Activated CD4-positive, alpha-beta T cell treated with anti-CD3 and anti-CD28 coated beads, Interleukin-2, amount 10 ng/mL, durations not matched to agents 7 days and 5 days (primary cell): ENCODE measurements around the gene INSIG1. TPM values are rescaled to one million over a fixed set of nuclear protein-coding genes. Genes with fewer than 3 reads are reported as not detected.
A peak's percentile ranks its signal among the peaks of the same experiment; 100 is the strongest.

ENCODE experiments used
- CTCF ChIA-PET: fragments of 350-600 bp; sonication (Branson Sonifier 250); formaldehyde crosslinking; loops from one replicate; lab custom pipeline; 2021; ENCODE audit warnings: antibody characterized with exemption; lab: Charles Lee
- POLR2A ChIA-PET: fragments of 350-600 bp; sonication (Branson Sonifier 250); formaldehyde crosslinking; loops from one replicate; lab custom pipeline; 2021; ENCODE audit warnings: antibody characterized with exemption; lab: Charles Lee
- DNase-seq: peaks from one replicate; pipeline ENCODE4 v3.0.0-alpha.2; 2020
- H3K27ac Mint-ChIP-seq: one replicate; pipeline ENCODE4 v1.8.0; 2021; ENCODE audit warnings: mild to moderate bottlenecking, moderate library complexity, mixed read lengths
- H3K27me3 Mint-ChIP-seq: one replicate; pipeline ENCODE4 v1.8.0; 2021; ENCODE audit warnings: mixed read lengths
- H3K36me3 Mint-ChIP-seq: one replicate; pipeline ENCODE4 v1.8.0; 2021; ENCODE audit warnings: low read depth, mixed read lengths
- H3K4me1 Mint-ChIP-seq: one replicate; pipeline ENCODE4 v1.8.0; 2021; ENCODE audit warnings: mixed read lengths
- H3K4me3 Mint-ChIP-seq: one replicate; pipeline ENCODE4 v1.8.0; 2021; ENCODE audit warnings: mild to moderate bottlenecking, moderate library complexity, mixed read lengths
- H3K9me3 Mint-ChIP-seq: one replicate; pipeline ENCODE4 v1.8.0; 2021; ENCODE audit warnings: mixed read lengths
- total RNA-seq, 2 experiments: library from RNA; stranded (reverse); gene quantifications; one replicate each; pipeline ENCODE4 v1.2.3, GENCODE V29; 2021

Gene INSIG1
- total RNA-seq, 2 experiments from 2014 or later: 69.3 to 71.2 TPM

- ChIA-PET CTCF (interaction anchor here (0.7 to 2.8 kb wide), 6 partner anchors 25 to 107 kb away, joined by 3 to 14 read pairs (median 3); no protein-coding TSS in a partner anchor), POLR2A (interaction anchor here (0.9 to 1.6 kb wide), 2 partner anchors 93 to 95 kb away, joined by 3 to 9 read pairs; no protein-coding TSS in a partner anchor)
- Mint-ChIP-seq H3K4me1 (peaks cover 53% of the 10 kb centered on the region), H3K36me3 (peaks cover 47% of the 10 kb centered on the region), H3K4me3 (peak overlapping the region; percentile 89), H3K27ac (peak overlapping the region; percentile 97), H3K9me3 (no peaks in the 10 kb centered on the region), H3K27me3 (no peaks in the 10 kb centered on the region)
- DNase-seq: peak; percentile 42
Observed at GRCh38 chr7:155299535-155300202, 2.0 kb downstream of the INSIG1 start.

- DNase-seq: no peak
- H3K36me3 Mint-ChIP-seq: peaks cover 55% of the 10 kb centered on the region
- CTCF ChIA-PET: interaction anchor here (0.9 to 1.3 kb wide), 2 partner anchors 44 to 86 kb away, joined by 3 read pairs; no protein-coding TSS in a partner anchor
- POLR2A ChIA-PET: no interaction called here
- no peaks in the 10 kb centered on the region for H3K27me3 Mint-ChIP-seq
- peak overlapping the region; percentile 89 for H3K4me3 Mint-ChIP-seq
- H3K9me3 Mint-ChIP-seq: no peaks in the 10 kb centered on the region
- H3K4me1 Mint-ChIP-seq: peaks cover 55% of the 10 kb centered on the region
- peak overlapping the region; percentile 64 for H3K27ac Mint-ChIP-seq
Observed at GRCh38 chr7:155300641-155301452, 3.2 kb downstream of the INSIG1 start.

- no peak overlapping the region for H3K27ac Mint-ChIP-seq
- POLR2A ChIA-PET: no interaction called here
- no peak overlapping the region for H3K4me3 Mint-ChIP-seq
- DNase-seq: no peak
- no peaks in the 10 kb centered on the region for H3K27me3 Mint-ChIP-seq
- CTCF ChIA-PET: interaction anchor here (1.0 to 1.8 kb wide), 2 partner anchors 41 to 112 kb away, joined by 4 read pairs; no protein-coding TSS in a partner anchor
- H3K9me3 Mint-ChIP-seq: no peaks in the 10 kb centered on the region
- peaks cover 50% of the 10 kb centered on the region for H3K4me1 Mint-ChIP-seq
- peaks cover 64% of the 10 kb centered on the region for H3K36me3 Mint-ChIP-seq
Observed at GRCh38 chr7:155303039-155303593, 5.4 kb downstream of the INSIG1 start.

GRCh38 chr7:155303897-155304296 lies 6.2 kb downstream of the INSIG1 start:
- ChIA-PET CTCF (interaction anchor here (1.0 to 1.8 kb wide), 2 partner anchors 41 to 113 kb away, joined by 4 read pairs; no protein-coding TSS in a partner anchor), POLR2A (interaction anchor here (0.5 to 0.6 kb wide), 2 partner anchors 338 to 773 kb away, joined by 3 to 4 read pairs; no protein-coding TSS in a partner anchor)
- H3K27me3 Mint-ChIP-seq: no peaks in the 10 kb centered on the region
- no peaks in the 10 kb centered on the region for H3K9me3 Mint-ChIP-seq
- no peak for DNase-seq
- peaks cover 67% of the 10 kb centered on the region for H3K36me3 Mint-ChIP-seq
- H3K27ac Mint-ChIP-seq: peak overlapping the region; percentile 13
- H3K4me3 Mint-ChIP-seq: no peak overlapping the region
- H3K4me1 Mint-ChIP-seq: peaks cover 50% of the 10 kb centered on the region

- Mint-ChIP-seq H3K4me3 (no peak overlapping the region), H3K4me1 (peaks cover 41% of the 10 kb centered on the region)
Observed at GRCh38 chr7:155305231-155305904, 7.7 kb downstream of the INSIG1 start.

GRCh38 chr7:155306673-155307470 lies 9.2 kb downstream of the INSIG1 start:
- ChIA-PET CTCF (interaction anchor here (1.3 to 1.5 kb wide), 2 partner anchors 9 to 38 kb away, joined by 3 read pairs; no protein-coding TSS in a partner anchor), POLR2A (no interaction called here)
- DNase-seq: no peak
- Mint-ChIP-seq H3K4me3 (no peak overlapping the region), H3K27ac (no peak overlapping the region), H3K36me3 (peaks cover 62% of the 10 kb centered on the region), H3K9me3 (no peaks in the 10 kb centered on the region), H3K4me1 (peaks cover 28% of the 10 kb centered on the region), H3K27me3 (no peaks in the 10 kb centered on the region)

More at GRCh38 chr7:155305231-155305904, 7.7 kb downstream of the INSIG1 start:
- H3K9me3 Mint-ChIP-seq: no peaks in the 10 kb centered on the region
- H3K36me3 Mint-ChIP-seq: peaks cover 68% of the 10 kb centered on the region
- ChIA-PET POLR2A (no interaction called here), CTCF (no interaction called here)
- H3K27me3 Mint-ChIP-seq: no peaks in the 10 kb centered on the region
- no peak for DNase-seq
- peak overlapping the region; percentile 33 for H3K27ac Mint-ChIP-seq

GRCh38 chr7:155308330-155309020 lies 10.8 kb downstream of the INSIG1 start:
- POLR2A ChIA-PET: no interaction called here
- Mint-ChIP-seq H3K36me3 (peaks cover 56% of the 10 kb centered on the region), H3K4me1 (peaks cover 23% of the 10 kb centered on the region)

GRCh38 chr7:155309021-155309338 lies 11.3 kb downstream of the INSIG1 start:
- CTCF ChIA-PET: no interaction called here
- POLR2A ChIA-PET: no interaction called here
- Mint-ChIP-seq H3K36me3 (peaks cover 51% of the 10 kb centered on the region), H3K4me1 (peaks cover 20% of the 10 kb centered on the region), H3K27me3 (no peaks in the 10 kb centered on the region), H3K9me3 (no peaks in the 10 kb centered on the region), H3K27ac (no peak overlapping the region), H3K4me3 (no peak overlapping the region)
- DNase-seq: no peak

More at GRCh38 chr7:155308330-155309020, 10.8 kb downstream of the INSIG1 start:
- Mint-ChIP-seq H3K27ac (no peak overlapping the region), H3K27me3 (no peaks in the 10 kb centered on the region), H3K9me3 (no peaks in the 10 kb centered on the region), H3K4me3 (no peak overlapping the region)
- CTCF ChIA-PET: no interaction called here
- DNase-seq: no peak

GRCh38 chr7:155310425-155311114 lies 12.9 kb downstream of the INSIG1 start:
- DNase-seq: no peak
- Mint-ChIP-seq H3K4me3 (no peak overlapping the region), H3K27me3 (no peaks in the 10 kb centered on the region), H3K4me1 (peaks cover 9% of the 10 kb centered on the region), H3K9me3 (no peaks in the 10 kb centered on the region), H3K36me3 (peaks cover 40% of the 10 kb centered on the region), H3K27ac (no peak overlapping the region)
- ChIA-PET CTCF (no interaction called here), POLR2A (no interaction called here)

- CTCF ChIA-PET: interaction anchor here (1.4 kb wide), 1 partner anchor 15 kb away, joined by 3 read pairs; the partner anchor contains the start of gene INSIG1
Observed at GRCh38 chr7:155311826-155312537, 14.3 kb downstream of the INSIG1 start.

More at GRCh38 chr7:155311826-155312537, 14.3 kb downstream of the INSIG1 start:
- Mint-ChIP-seq H3K27me3 (no peaks in the 10 kb centered on the region), H3K4me3 (no peak overlapping the region), H3K27ac (no peak overlapping the region), H3K4me1 (peaks cover 4% of the 10 kb centered on the region), H3K9me3 (no peaks in the 10 kb centered on the region), H3K36me3 (peaks cover 30% of the 10 kb centered on the region)
- DNase-seq: no peak
- POLR2A ChIA-PET: no interaction called here
